22Rv1 (cell line): ENCODE data around the gene ANXA4.

ENCODE experiments used
- H3K27ac ChIP-seq: fragments of 450-650 bp; 2 replicates; pipeline ENCODE4 v1.5.1; 2017
- CTCF ChIP-seq: fragments of 450-650 bp; IDR thresholded peaks from 2 replicates; pipeline ENCODE4 v1.5.1; 2017; ENCODE audit warnings: mild to moderate bottlenecking
- ZFX ChIP-seq: fragments of 450-650 bp; IDR thresholded peaks from 2 replicates; pipeline ENCODE4 v1.6.1; 2017; ENCODE audit warnings: antibody characterized with exemption, borderline replicate concordance

The ANXA4 gene

GRCh38 chr2:69721022-69721421, 20.9 kb upstream of the ANXA4 start:
- TF ChIP-seq ZFX (no peak), CTCF (no peak)
- no peak overlapping the region for H3K27ac ChIP-seq

- H3K27ac ChIP-seq = no peak overlapping the region
- no peak for TF ChIP-seq ZFX
- no peak for TF ChIP-seq CTCF
Observed at GRCh38 chr2:69723791-69724190, 18.1 kb upstream of the ANXA4 start.

- TF ChIP-seq ZFX = no peak
- peak; percentile 92 for TF ChIP-seq CTCF
- H3K27ac ChIP-seq = no peak overlapping the region
Observed at GRCh38 chr2:69724540-69725159, 17.3 kb upstream of the ANXA4 start.

- no peak for TF ChIP-seq ZFX
- no peak for TF ChIP-seq CTCF
- H3K27ac ChIP-seq = no peak overlapping the region
Observed at GRCh38 chr2:69725706-69726360, 16.1 kb upstream of the ANXA4 start.

- no peak overlapping the region for H3K27ac ChIP-seq
- no peak for TF ChIP-seq ZFX
- no peak for TF ChIP-seq CTCF
Observed at GRCh38 chr2:69729266-69729665, 12.7 kb upstream of the ANXA4 start.

- H3K27ac ChIP-seq = no peak overlapping the region
- TF ChIP-seq CTCF = no peak
- TF ChIP-seq ZFX = no peak
Observed at GRCh38 chr2:69729781-69730180, 12.2 kb upstream of the ANXA4 start.

- no peak overlapping the region for H3K27ac ChIP-seq
- TF ChIP-seq CTCF (no peak), ZFX (no peak)
Observed at GRCh38 chr2:69731147-69731970, 10.6 kb upstream of the ANXA4 start.
